Panc1 (cell line): ENCODE results near the gene INMT. TPM values are rescaled to one million over a fixed set of nuclear protein-coding genes. Genes with fewer than 3 reads are reported as not detected.

Experiments used
- ATAC-seq: fragments of 200-7000 bp; cut with Tn5 transposase; 2 replicates; pipeline ENCODE4 v1.9.1; 2020; ENCODE audit warnings: mild to moderate bottlenecking, moderate library complexity
- BruUV-seq: library from RNA; stranded (reverse); fragments of 400-500 nt; replicated peaks from 2 replicates; lab custom pipeline; 2021; lab: Mats Ljungman, UMichigan
- CTCF ChIA-PET: fragments of 300-600 bp; sonication (Branson Sonifier 250); formaldehyde crosslinking; loops from one replicate; lab custom pipeline; 2022; ENCODE audit warnings: antibody characterized with exemption; lab: Charles Lee
- POLR2A ChIA-PET: fragments of 300-600 bp; sonication (Branson Sonifier 250); formaldehyde crosslinking; loops from one replicate; lab custom pipeline; 2022; ENCODE audit warnings: antibody characterized with exemption; lab: Charles Lee
- DNase-seq: peaks from one replicate; pipeline ENCODE4 v3.0.0-alpha.2; 2010; ENCODE audit warnings: low read depth, low spot score
- H3K27ac ChIP-seq: 2 replicates; pipeline ENCODE4 v1.5.1; 2011; ENCODE audit warnings: mild to moderate bottlenecking, low read length, inconsistent platforms
- H3K27me3 ChIP-seq: fragments of 200-500 bp; sonication (Bioruptor generic); 2 replicates; pipeline ENCODE4 v1.6.0; 2014; ENCODE audit warnings: low read length, inconsistent platforms; ENCODE audit not compliant: control insufficient read depth, insufficient read depth
- H3K36me3 ChIP-seq: fragments of 200-500 bp; sonication (Bioruptor generic); 2 replicates; pipeline ENCODE4 v1.5.1; 2014; ENCODE audit warnings: inconsistent platforms, mild to moderate bottlenecking, low read length, moderate library complexity; ENCODE audit not compliant: control insufficient read depth, insufficient read depth
- H3K4me1 ChIP-seq: 2 replicates; pipeline ENCODE4 v1.5.1; 2011; ENCODE audit warnings: inconsistent platforms, mild to moderate bottlenecking, low read length, moderate library complexity; ENCODE audit not compliant: control insufficient read depth, insufficient read depth
- H3K4me3 ChIP-seq, 2 experiments: 2 replicates each; pipeline ENCODE4 v1.5.1; 2011 to 2012; ENCODE audit warnings: low read depth in 2 of 2, low read length in 2 of 2, mild to moderate bottlenecking in 2 of 2, inconsistent platforms in 1 of 2, moderate library complexity in 1 of 2
- H3K9me3 ChIP-seq: fragments of 200-500 bp; sonication (Bioruptor generic); 2 replicates; pipeline ENCODE4 v1.5.1; 2014; ENCODE audit warnings: low read depth, mild to moderate bottlenecking, inconsistent platforms, low read length, moderate library complexity; ENCODE audit not compliant: control insufficient read depth, insufficient read depth
- POLR2AphosphoS5 ChIP-seq: IDR thresholded peaks from 2 replicates; pipeline ENCODE4 v1.6.1; 2012; ENCODE audit warnings: mild to moderate bottlenecking, low read depth, low read length, moderate library complexity
- SIN3A ChIP-seq: IDR thresholded peaks from 2 replicates; pipeline ENCODE4 v1.6.1; 2012; ENCODE audit warnings: low read depth, mild to moderate bottlenecking, low read length, moderate library complexity, borderline replicate concordance; ENCODE audit not compliant: insufficient read depth
- TCF7L2 ChIP-seq: IDR thresholded peaks from 2 replicates; pipeline ENCODE4 v1.6.1; 2011; ENCODE audit warnings: mild to moderate bottlenecking, low read depth, low read length, inconsistent platforms
- in situ Hi-C: cut with HindIII; loops from 2 replicates; pipeline ENCODE4 v1.10.0; 2016; ENCODE audit warnings: low sequenced_read_pairs, low pct_unique_long_range_greater_than_20kb
- intact Hi-C: fragments of 100-400 bp; cut with micrococcal nuclease; formaldehyde crosslinking; loops from one replicate; pipeline ENCODE4 v1.10.0; 2022; ENCODE audit not compliant: unreplicated experiment
- total RNA-seq: library from RNA; stranded (reverse); gene quantifications from one replicate; pipeline ENCODE4 v1.2.1, GENCODE V29; 2021; ENCODE audit not compliant: unreplicated experiment
- TF ChIP-seq, protein P1 (sequence below): fragments of 450-650 bp; IDR thresholded peaks from 2 replicates; pipeline ENCODE4 v1.5.1; 2017; ENCODE audit warnings: mild to moderate bottlenecking
- TF ChIP-seq, protein P2 (sequence below), 2 experiments: IDR thresholded peaks; 2 replicates each; pipeline ENCODE4 v1.6.1; 2011 to 2012; ENCODE audit warnings: low read depth in 2 of 2, control low read depth in 1 of 2, low read length in 1 of 2, mild to moderate bottlenecking in 1 of 2, moderate library complexity in 1 of 2; ENCODE audit not compliant: insufficient read depth in 1 of 2

The INMT gene
- total RNA-seq, 1 experiment from 2014 or later: 0.13 TPM

DNA sequence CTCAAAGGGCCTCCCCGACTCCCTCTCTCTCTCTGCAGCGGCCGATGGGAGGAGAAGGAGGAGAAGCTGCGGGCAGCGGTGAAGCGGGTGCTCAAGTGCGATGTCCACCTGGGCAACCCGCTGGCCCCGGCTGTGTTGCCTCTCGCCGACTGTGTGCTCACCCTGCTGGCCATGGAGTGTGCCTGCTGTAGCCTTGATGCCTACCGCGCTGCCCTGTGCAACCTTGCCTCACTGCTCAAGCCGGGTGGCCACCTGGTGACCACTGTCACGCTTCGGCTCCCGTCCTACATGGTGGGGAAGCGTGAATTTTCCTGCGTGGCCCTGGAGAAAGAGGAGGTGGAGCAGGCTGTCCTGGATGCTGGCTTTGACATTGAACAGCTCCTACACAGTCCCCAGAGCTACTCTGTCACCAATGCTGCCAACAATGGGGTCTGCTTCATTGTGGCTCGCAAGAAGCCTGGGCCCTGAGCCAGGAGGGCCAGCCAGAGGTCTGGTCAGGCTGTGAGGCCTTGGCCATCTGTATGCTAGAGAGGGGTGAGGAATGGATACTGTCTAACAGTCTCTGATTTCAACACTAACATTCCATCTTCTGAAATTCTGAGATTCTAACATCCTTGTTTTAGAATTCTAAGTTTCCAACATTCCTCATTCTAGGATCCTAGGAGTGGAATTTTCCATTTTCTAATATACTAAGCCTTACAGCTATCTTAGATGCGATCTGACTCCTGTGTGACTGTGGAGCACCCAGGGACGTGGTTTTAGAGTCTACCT lies 3.6 kb downstream of the INMT start:
- POLR2A ChIA-PET: no interaction called here
- no TSS peak for BruUV-seq
- no peaks in the 10 kb centered on the region for H3K9me3 ChIP-seq

DNA sequence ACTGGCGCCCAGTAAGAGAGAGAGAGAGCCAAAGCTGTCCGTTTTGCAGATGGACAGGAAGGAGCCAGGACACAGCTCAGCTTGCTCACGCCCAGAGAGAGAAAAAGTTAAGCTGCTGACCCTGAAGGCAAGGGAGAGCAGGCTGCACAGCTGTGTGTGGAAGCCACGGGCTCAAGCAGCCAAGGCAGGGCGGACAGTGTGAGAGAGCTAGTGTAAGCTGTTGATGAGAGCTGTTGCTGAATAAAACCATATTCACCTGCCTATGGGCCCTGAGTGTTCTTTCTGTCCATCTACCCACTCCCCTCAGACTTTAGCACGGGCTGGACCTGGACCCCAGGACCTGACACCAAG lies 5.4 kb downstream of the INMT start:
- no peaks in the 10 kb centered on the region for H3K9me3 ChIP-seq
- H3K27ac ChIP-seq: no peak overlapping the region
- no TSS peak for BruUV-seq
- ChIA-PET CTCF (no interaction called here), POLR2A (no interaction called here)
- intact Hi-C loops: no loop called here
- TF ChIP-seq SIN3A (no peak), POLR2AphosphoS5 (no peak), TCF7L2 (no peak)
- TF ChIP-seq, protein P1, sequence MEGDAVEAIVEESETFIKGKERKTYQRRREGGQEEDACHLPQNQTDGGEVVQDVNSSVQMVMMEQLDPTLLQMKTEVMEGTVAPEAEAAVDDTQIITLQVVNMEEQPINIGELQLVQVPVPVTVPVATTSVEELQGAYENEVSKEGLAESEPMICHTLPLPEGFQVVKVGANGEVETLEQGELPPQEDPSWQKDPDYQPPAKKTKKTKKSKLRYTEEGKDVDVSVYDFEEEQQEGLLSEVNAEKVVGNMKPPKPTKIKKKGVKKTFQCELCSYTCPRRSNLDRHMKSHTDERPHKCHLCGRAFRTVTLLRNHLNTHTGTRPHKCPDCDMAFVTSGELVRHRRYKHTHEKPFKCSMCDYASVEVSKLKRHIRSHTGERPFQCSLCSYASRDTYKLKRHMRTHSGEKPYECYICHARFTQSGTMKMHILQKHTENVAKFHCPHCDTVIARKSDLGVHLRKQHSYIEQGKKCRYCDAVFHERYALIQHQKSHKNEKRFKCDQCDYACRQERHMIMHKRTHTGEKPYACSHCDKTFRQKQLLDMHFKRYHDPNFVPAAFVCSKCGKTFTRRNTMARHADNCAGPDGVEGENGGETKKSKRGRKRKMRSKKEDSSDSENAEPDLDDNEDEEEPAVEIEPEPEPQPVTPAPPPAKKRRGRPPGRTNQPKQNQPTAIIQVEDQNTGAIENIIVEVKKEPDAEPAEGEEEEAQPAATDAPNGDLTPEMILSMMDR: no peak
- TF ChIP-seq, protein P2, sequence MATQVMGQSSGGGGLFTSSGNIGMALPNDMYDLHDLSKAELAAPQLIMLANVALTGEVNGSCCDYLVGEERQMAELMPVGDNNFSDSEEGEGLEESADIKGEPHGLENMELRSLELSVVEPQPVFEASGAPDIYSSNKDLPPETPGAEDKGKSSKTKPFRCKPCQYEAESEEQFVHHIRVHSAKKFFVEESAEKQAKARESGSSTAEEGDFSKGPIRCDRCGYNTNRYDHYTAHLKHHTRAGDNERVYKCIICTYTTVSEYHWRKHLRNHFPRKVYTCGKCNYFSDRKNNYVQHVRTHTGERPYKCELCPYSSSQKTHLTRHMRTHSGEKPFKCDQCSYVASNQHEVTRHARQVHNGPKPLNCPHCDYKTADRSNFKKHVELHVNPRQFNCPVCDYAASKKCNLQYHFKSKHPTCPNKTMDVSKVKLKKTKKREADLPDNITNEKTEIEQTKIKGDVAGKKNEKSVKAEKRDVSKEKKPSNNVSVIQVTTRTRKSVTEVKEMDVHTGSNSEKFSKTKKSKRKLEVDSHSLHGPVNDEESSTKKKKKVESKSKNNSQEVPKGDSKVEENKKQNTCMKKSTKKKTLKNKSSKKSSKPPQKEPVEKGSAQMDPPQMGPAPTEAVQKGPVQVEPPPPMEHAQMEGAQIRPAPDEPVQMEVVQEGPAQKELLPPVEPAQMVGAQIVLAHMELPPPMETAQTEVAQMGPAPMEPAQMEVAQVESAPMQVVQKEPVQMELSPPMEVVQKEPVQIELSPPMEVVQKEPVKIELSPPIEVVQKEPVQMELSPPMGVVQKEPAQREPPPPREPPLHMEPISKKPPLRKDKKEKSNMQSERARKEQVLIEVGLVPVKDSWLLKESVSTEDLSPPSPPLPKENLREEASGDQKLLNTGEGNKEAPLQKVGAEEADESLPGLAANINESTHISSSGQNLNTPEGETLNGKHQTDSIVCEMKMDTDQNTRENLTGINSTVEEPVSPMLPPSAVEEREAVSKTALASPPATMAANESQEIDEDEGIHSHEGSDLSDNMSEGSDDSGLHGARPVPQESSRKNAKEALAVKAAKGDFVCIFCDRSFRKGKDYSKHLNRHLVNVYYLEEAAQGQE (IDR thresholded peaks at IDR 0.05; ENCODE audit: insufficient read depth in 1 of 2, low read depth in 2 of 2, low read length in 1 of 2): no peak
- H3K4me1 ChIP-seq: no peaks in the 10 kb centered on the region
- no peak for DNase-seq
- H3K27me3 ChIP-seq: peaks cover 14% of the 10 kb centered on the region
- in situ Hi-C loops: no loop called here
- H3K4me3 ChIP-seq: no peak overlapping the region
- no peaks in the 10 kb centered on the region for H3K36me3 ChIP-seq
- peak; percentile 35; the same call in 1 of the 2 replicates for ATAC-seq

More for the DNA sequence above, 3.6 kb downstream of the INMT start:
- Histone ChIP-seq H3K36me3 (no peaks in the 10 kb centered on the region), H3K4me3 (no peak overlapping the region), H3K27me3 (peaks cover 5% of the 10 kb centered on the region), H3K27ac (no peak overlapping the region), H3K4me1 (no peaks in the 10 kb centered on the region)
- intact Hi-C loops (no loop called here), in situ Hi-C loops (no loop called here)
- CTCF ChIA-PET: interaction anchor here (0.7 kb wide), 1 partner anchor 230 kb away, joined by 4 read pairs; no protein-coding TSS in a partner anchor
- DNase-seq: no peak
- ATAC-seq: no peak; the same call in 1 of the 2 replicates
- TF ChIP-seq, protein P1: no peak
- no peak for TF ChIP-seq POLR2AphosphoS5
- TF ChIP-seq, protein P2 (IDR thresholded peaks at IDR 0.05; ENCODE audit: insufficient read depth in 1 of 2, low read depth in 2 of 2, low read length in 1 of 2): no peak
- no peak for TF ChIP-seq SIN3A
- TF ChIP-seq TCF7L2: no peak
